GM23338 (cell line): ENCODE measurements around the gene NRP1. TPM values are rescaled to one million over a fixed set of nuclear protein-coding genes. Genes with fewer than 3 reads are reported as not detected.

Experiments used
- CREB1 ChIP-seq: fragments of 250-450 bp; sonication (Bioruptor Pico); IDR thresholded peaks from 2 replicates; pipeline ENCODE4 v1.5.0; 2020; ENCODE audit warnings: low read depth, mild to moderate bottlenecking, moderate library complexity
- CTCF ChIP-seq, 2 experiments: fragments of 200-600 bp in 1 of 2; sonication (generic) in 1 of 2; conservative IDR thresholded peaks; 2 replicates each; pipeline versions ENCODE4 v1.5.1 to v1.6.1; 2016 to 2017; ENCODE audit warnings: antibody characterized with exemption in 2 of 2, low read depth in 2 of 2, mild to moderate bottlenecking in 2 of 2, moderate library complexity in 1 of 2
- NANOG ChIP-seq: IDR thresholded peaks from 2 replicates; pipeline ENCODE4 v1.6.1; 2016; ENCODE audit warnings: antibody characterized with exemption, borderline replicate concordance
- REST ChIP-seq: IDR thresholded peaks from one replicate; pipeline ENCODE4 v1.6.1; 2018; ENCODE audit warnings: antibody characterized with exemption; ENCODE audit not compliant: unreplicated experiment
- STAT1 ChIP-seq: IDR thresholded peaks from one replicate; pipeline ENCODE4 v1.6.1; 2016; ENCODE audit warnings: antibody characterized with exemption; ENCODE audit not compliant: unreplicated experiment
- ZNF331 ChIP-seq: fragments of 250-450 bp; sonication (Bioruptor Pico); IDR thresholded peaks from 2 replicates; pipeline ENCODE4 v1.5.0; 2020; ENCODE audit warnings: low read depth, mild to moderate bottlenecking, moderate library complexity
- ZNF462 ChIP-seq: fragments of 250-450 bp; sonication (Bioruptor Pico); IDR thresholded peaks from 2 replicates; pipeline ENCODE4 v1.5.0; 2020; ENCODE audit warnings: mild to moderate bottlenecking, moderate library complexity
- polyA plus RNA-seq: library from polyadenylated mRNA; unstranded; fragments of >200 nt; fragmentation: Nextera tagmentation; extraction: Ambion mirVana; gene quantifications from 2 replicates; pipeline ENCODE4 v1.2.1, GENCODE V29; 2016
- total RNA-seq: library from RNA; depleted of rRNA; stranded (reverse); fragments of >200 nt; shearing (Covaris generic); gene quantifications from 2 replicates; pipeline ENCODE4 v1.2.3, GENCODE V29; 2014

The NRP1 gene
- total and polyA plus RNA-seq, 2 experiments from 2014 or later = 2.9 to 3.5 TPM

- TF ChIP-seq ZNF462 (CRISPR knock-in tag) (no peak), STAT1 (no peak), CTCF (conservative IDR thresholded peaks at IDR 0.05; ENCODE audit: low read depth in 2 of 2) (no peak), CREB1 (CRISPR knock-in tag) (no peak), NANOG (no peak), ZNF331 (CRISPR knock-in tag) (no peak), REST (no peak)
Measured at GRCh38 chr10:33287112-33287511, 47.4 kb downstream of the NRP1 start (continued).
